Esophagus muscularis mucosa (tissue), 4 donors: ENCODE data around the gene KPNA4.

Experiments used
- CTCF ChIP-seq, 3 experiments: fragments of 200-600 bp in 2 of 3; fragments of 450-650 bp in 1 of 3; sonication (generic) in 2 of 3; IDR thresholded peaks; one replicate each; pipeline ENCODE4 v1.5.1; 2017 to 2019; ENCODE audit warnings: antibody characterized with exemption in 3 of 3, mild to moderate bottlenecking in 2 of 3, moderate library complexity in 1 of 3
- EP300 ChIP-seq: sonication (generic); formaldehyde crosslinking; IDR thresholded peaks from one replicate; pipeline ENCODE4 v1.6.1; 2017; ENCODE audit warnings: antibody characterized with exemption
- POLR2A ChIP-seq: fragments of 450-650 bp; IDR thresholded peaks from one replicate; pipeline ENCODE4 v1.6.1; 2017; ENCODE audit warnings: antibody characterized with exemption, moderate library complexity, mild to moderate bottlenecking, low read depth
- POLR2AphosphoS5 ChIP-seq, 2 donors: sonication (generic); formaldehyde crosslinking; IDR thresholded peaks; one replicate each; pipeline ENCODE4 v1.6.1; 2017; ENCODE audit warnings: antibody characterized with exemption in 2 of 2

DNA sequence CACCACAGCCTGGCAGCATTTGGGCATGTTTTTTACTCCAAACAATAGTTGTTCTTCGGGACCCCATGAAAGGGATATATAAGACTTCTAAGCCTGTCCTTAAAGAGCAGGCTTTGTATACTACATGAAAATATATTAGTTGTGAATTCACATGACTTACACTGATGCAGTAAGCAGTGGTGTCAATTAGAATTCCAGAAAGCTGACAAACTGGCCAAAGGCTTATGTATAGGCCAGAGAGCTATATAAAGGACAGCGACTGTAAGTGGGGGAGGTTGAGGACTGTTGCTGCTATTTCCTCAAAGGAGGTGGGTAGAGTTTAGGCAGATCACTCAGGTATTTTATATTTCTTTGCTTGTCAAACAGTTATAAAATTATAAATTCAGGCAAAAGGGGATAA is 24.8 kb downstream of the KPNA4 start:
- TF ChIP-seq EP300, result no peak
- no peak for TF ChIP-seq CTCF (IDR thresholded peaks at IDR 0.05)
- TF ChIP-seq POLR2AphosphoS5 (IDR thresholded peaks at IDR 0.05), result no peak
- TF ChIP-seq POLR2A, result no peak
